ENCODE data around the gene DLX1. TPM values are rescaled to one million over a fixed set of nuclear protein-coding genes. Genes with fewer than 3 reads are reported as not detected.

DLX1 gene
- total and polyA plus RNA-seq, 7 experiments from 2014 or later = not detected

- peaks cover 0 to 3% (median 0%) of the 10 kb centered on the region in 3 experiments for H3K9me3 ChIP-seq (ENCODE audit: control insufficient read depth in 2 of 3, low read length in 3 of 3)
- no peak overlapping the region for H3K27ac ChIP-seq (ENCODE audit: low read depth, low read length)
- POLR2A ChIA-PET = interaction anchor here (0.8 to 2.4 kb wide), 2 partner anchors 10 to 367 kb away, joined by 3 to 12 read pairs; no protein-coding TSS in a partner anchor
- DNase-seq (peak in 1 of 9 donors; percentile 25), ATAC-seq (no peak)
- Mint-ChIP-seq H3K27me3 (peaks cover 85 to 96% (median 90%) of the 10 kb centered on the region in 5 donors), H3K9me3 (peaks cover 0 to 46% (median 6%) of the 10 kb centered on the region in 11 donors), H3K36me3 (peaks cover 0 to 20% (median 0%) of the 10 kb centered on the region in 5 donors), H3K4me1 (peaks cover 19 to 63% (median 44%) of the 10 kb centered on the region in 7 donors), H3K4me3 (peak overlapping the region in 3 of 10 donors; percentile 36 to 83 (median 70)), H3K27ac (peak overlapping the region in 5 of 9 donors; percentile 62 to 91 (median 87))
- peaks cover 67 to 96% of the 10 kb centered on the region in 2 donors for H3K27me3 ChIP-seq (ENCODE audit: control insufficient read depth in 2 of 2, insufficient read depth in 2 of 2, low read length in 2 of 2)
- CTCF ChIA-PET = no interaction called here
- no peak overlapping the region for H3K4me3 ChIP-seq (ENCODE audit: low read length)
- H3K36me3 ChIP-seq (ENCODE audit: control insufficient read depth in 2 of 3, insufficient read depth in 3 of 3, low read length in 3 of 3) = no peaks in the 10 kb centered on the region
- intact Hi-C loops (cut with micrococcal nuclease) = loop anchor here (1.0 to 10.0 kb wide), 3 partner anchors 14 to 1374 kb away; partner anchors contain the start of genes GAD1 (in 1 of the 2) and SP5 (in 1 of the 2)
- peaks cover 36 to 38% of the 10 kb centered on the region in 2 donors for H3K4me1 ChIP-seq (ENCODE audit: control insufficient read depth in 2 of 2, insufficient read depth in 2 of 2, low read length in 2 of 2)
Observed at GRCh38 chr2:172089005-172089504, 3.7 kb downstream of the DLX1 start.

GRCh38 chr2:172089633-172090032 is 4.3 kb downstream of the DLX1 start:
- H3K27ac Mint-ChIP-seq = peak overlapping the region in 5 of 9 donors; percentile 13 to 91 (median 36)
- Histone ChIP-seq H3K36me3 (ENCODE audit: control insufficient read depth in 2 of 3, insufficient read depth in 3 of 3, low read length in 3 of 3) (no peaks in the 10 kb centered on the region), H3K27me3 (ENCODE audit: control insufficient read depth in 2 of 2, insufficient read depth in 2 of 2, low read length in 2 of 2) (peaks cover 63 to 95% of the 10 kb centered on the region in 2 donors), H3K27ac (ENCODE audit: low read depth, low read length) (no peak overlapping the region), H3K9me3 (ENCODE audit: control insufficient read depth in 2 of 3, low read length in 3 of 3) (peaks cover 0 to 3% (median 0%) of the 10 kb centered on the region in 3 experiments), H3K4me3 (ENCODE audit: low read length) (no peak overlapping the region), H3K4me1 (ENCODE audit: control insufficient read depth in 2 of 2, insufficient read depth in 2 of 2, low read length in 2 of 2) (peaks cover 31 to 36% of the 10 kb centered on the region in 2 donors)
- peaks cover 15 to 60% (median 46%) of the 10 kb centered on the region in 7 donors for H3K4me1 Mint-ChIP-seq
- H3K9me3 Mint-ChIP-seq = peaks cover 0 to 46% (median 6%) of the 10 kb centered on the region in 11 donors
- CTCF ChIA-PET = no interaction called here
- peak overlapping the region in 3 of 10 donors; percentile 27 to 36 (median 34) for H3K4me3 Mint-ChIP-seq
- peaks cover 0 to 20% (median 0%) of the 10 kb centered on the region in 5 donors for H3K36me3 Mint-ChIP-seq
- H3K27me3 Mint-ChIP-seq = peaks cover 85 to 94% (median 87%) of the 10 kb centered on the region in 5 donors
- intact Hi-C loops (cut with micrococcal nuclease) = loop anchor here (1.0 to 10.0 kb wide), 3 partner anchors 14 to 1375 kb away; partner anchors contain the start of genes GAD1 (in 1 of the 2) and SP5 (in 1 of the 2)
- POLR2A ChIA-PET = interaction anchor here (0.8 kb wide), 1 partner anchor 366 kb away, joined by 3 read pairs; no protein-coding TSS in a partner anchor
- DNase-seq (peak in 2 of 9 donors; percentile 14 to 17), ATAC-seq (no peak)

GRCh38 chr2:172090044-172090961 is 5.0 kb downstream of the DLX1 start:
- no peak overlapping the region for H3K27ac ChIP-seq (ENCODE audit: low read depth, low read length)
- ChIA-PET POLR2A (interaction anchor here (2.1 to 4.2 kb wide), 2 partner anchors 8 to 11 kb away, joined by 12 to 21 read pairs; no protein-coding TSS in a partner anchor), CTCF (no interaction called here)
- H3K4me3 ChIP-seq (ENCODE audit: low read length) = no peak overlapping the region
- DNase-seq (peak in 3 of 9 donors; percentile 15 to 32 (median 22)), ATAC-seq (no peak)
- Mint-ChIP-seq H3K27me3 (peaks cover 83 to 92% (median 86%) of the 10 kb centered on the region in 5 donors), H3K36me3 (peaks cover 0 to 20% (median 0%) of the 10 kb centered on the region in 5 donors), H3K27ac (peak overlapping the region in 8 of 9 donors; percentile 2 to 91 (median 40)), H3K4me3 (peak overlapping the region in 3 of 10 donors; percentile 29 to 44 (median 34)), H3K9me3 (peaks cover 0 to 44% (median 6%) of the 10 kb centered on the region in 11 donors), H3K4me1 (peaks cover 16 to 56% (median 43%) of the 10 kb centered on the region in 7 donors)
- peaks cover 33 to 36% of the 10 kb centered on the region in 2 donors for H3K4me1 ChIP-seq (ENCODE audit: control insufficient read depth in 2 of 2, insufficient read depth in 2 of 2, low read length in 2 of 2)
- H3K9me3 ChIP-seq (ENCODE audit: control insufficient read depth in 2 of 3, low read length in 3 of 3) = peaks cover 0 to 3% (median 0%) of the 10 kb centered on the region in 3 experiments
- intact Hi-C loops (cut with micrococcal nuclease) = no loop called here
- H3K36me3 ChIP-seq (ENCODE audit: control insufficient read depth in 2 of 3, insufficient read depth in 3 of 3, low read length in 3 of 3) = no peaks in the 10 kb centered on the region
- H3K27me3 ChIP-seq (ENCODE audit: control insufficient read depth in 2 of 2, insufficient read depth in 2 of 2, low read length in 2 of 2) = peaks cover 62 to 94% of the 10 kb centered on the region in 2 donors

- no peak overlapping the region for H3K4me3 ChIP-seq (ENCODE audit: low read length)
- intact Hi-C loops (cut with micrococcal nuclease) = no loop called here
- CTCF ChIA-PET = interaction anchor here (1.0 kb wide), 1 partner anchor 9 kb away, joined by 3 read pairs; no protein-coding TSS in a partner anchor
- H3K36me3 Mint-ChIP-seq = peaks cover 0 to 20% (median 0%) of the 10 kb centered on the region in 5 donors
- H3K9me3 Mint-ChIP-seq = peaks cover 0 to 41% (median 5%) of the 10 kb centered on the region in 11 donors
- no peak overlapping the region for H3K4me3 Mint-ChIP-seq
- H3K27ac ChIP-seq (ENCODE audit: low read depth, low read length) = no peak overlapping the region
- DNase-seq = peak in 1 of 9 donors; percentile 11
- H3K9me3 ChIP-seq (ENCODE audit: control insufficient read depth in 2 of 3, low read length in 3 of 3) = peaks cover 0 to 3% (median 0%) of the 10 kb centered on the region in 3 experiments
- peak overlapping the region in 3 of 9 donors; percentile 28 to 78 (median 56) for H3K27ac Mint-ChIP-seq
- H3K27me3 ChIP-seq (ENCODE audit: control insufficient read depth in 2 of 2, insufficient read depth in 2 of 2, low read length in 2 of 2) = peaks cover 65 to 92% of the 10 kb centered on the region in 2 donors
- no peak for ATAC-seq
- H3K27me3 Mint-ChIP-seq = peaks cover 83 to 92% (median 87%) of the 10 kb centered on the region in 5 donors
- POLR2A ChIA-PET = interaction anchor here (0.6 to 4.2 kb wide), 4 partner anchors 9 to 53 kb away, joined by 3 to 21 read pairs (median 8); no protein-coding TSS in a partner anchor
- peaks cover 17 to 56% (median 43%) of the 10 kb centered on the region in 7 donors for H3K4me1 Mint-ChIP-seq
- peaks cover 33% of the 10 kb centered on the region in 2 donors for H3K4me1 ChIP-seq (ENCODE audit: control insufficient read depth in 2 of 2, insufficient read depth in 2 of 2, low read length in 2 of 2)
- H3K36me3 ChIP-seq (ENCODE audit: control insufficient read depth in 2 of 3, insufficient read depth in 3 of 3, low read length in 3 of 3) = no peaks in the 10 kb centered on the region
Observed at GRCh38 chr2:172091000-172091641, 5.8 kb downstream of the DLX1 start.

- ATAC-seq (no peak), DNase-seq (peak in 1 of 9 donors; percentile 17)
- ChIA-PET POLR2A (interaction anchor here (0.6 to 4.2 kb wide), 6 partner anchors 10 to 53 kb away, joined by 3 to 21 read pairs (median 4); no protein-coding TSS in a partner anchor), CTCF (interaction anchor here (1.0 kb wide), 1 partner anchor 10 kb away, joined by 3 read pairs; no protein-coding TSS in a partner anchor)
- intact Hi-C loops (cut with micrococcal nuclease) = no loop called here
- peaks cover 17 to 55% (median 42%) of the 10 kb centered on the region in 7 donors for H3K4me1 Mint-ChIP-seq
- Histone ChIP-seq H3K36me3 (ENCODE audit: control insufficient read depth in 2 of 3, insufficient read depth in 3 of 3, low read length in 3 of 3) (no peaks in the 10 kb centered on the region), H3K9me3 (ENCODE audit: control insufficient read depth in 2 of 3, low read length in 3 of 3) (peaks cover 0 to 3% (median 0%) of the 10 kb centered on the region in 3 experiments), H3K4me1 (ENCODE audit: control insufficient read depth in 2 of 2, insufficient read depth in 2 of 2, low read length in 2 of 2) (peaks cover 30 to 32% of the 10 kb centered on the region in 2 donors), H3K27ac (ENCODE audit: low read depth, low read length) (no peak overlapping the region), H3K27me3 (ENCODE audit: control insufficient read depth in 2 of 2, insufficient read depth in 2 of 2, low read length in 2 of 2) (peaks cover 66 to 90% of the 10 kb centered on the region in 2 donors), H3K4me3 (ENCODE audit: low read length) (no peak overlapping the region)
- peaks cover 0 to 38% (median 5%) of the 10 kb centered on the region in 11 donors for H3K9me3 Mint-ChIP-seq
- H3K4me3 Mint-ChIP-seq = peak overlapping the region in 2 of 10 donors; percentile 10 to 34
- H3K27me3 Mint-ChIP-seq = peaks cover 85 to 91% (median 86%) of the 10 kb centered on the region in 5 donors
- H3K36me3 Mint-ChIP-seq = peaks cover 0 to 20% (median 0%) of the 10 kb centered on the region in 5 donors
- H3K27ac Mint-ChIP-seq = peak overlapping the region in 4 of 9 donors; percentile 22 to 78 (median 64)
Observed at GRCh38 chr2:172091761-172092566, 6.7 kb downstream of the DLX1 start.
